Measurements from ENCODE around the gene TMEM45B. TPM values are rescaled to one million over a fixed set of nuclear protein-coding genes. Genes with fewer than 3 reads are reported as not detected.
"Not testable (repeated sequence)": the region's sequence is repeated elsewhere in the genome, so short reads cannot be mapped to it uniquely, and the experiment has no call there.

TMEM45B gene
- total RNA-seq, 1 donor from 2014 or later, result 0.37 TPM

GRCh38 chr11:129842138-129842537, 26.5 kb downstream of the TMEM45B start:
- H3K9me3 Mint-ChIP-seq (ENCODE audit: unreplicated experiment), result no peaks in the 10 kb centered on the region
- H3K4me1 Mint-ChIP-seq (ENCODE audit: low read depth, unreplicated experiment), result peaks cover 8% of the 10 kb centered on the region

GRCh38 chr11:129846508-129847335, 31.1 kb downstream of the TMEM45B start:
- H3K36me3 Mint-ChIP-seq (ENCODE audit: unreplicated experiment), result no peaks in the 10 kb centered on the region
- H3K4me1 Mint-ChIP-seq (ENCODE audit: low read depth, unreplicated experiment), result peaks cover 9% of the 10 kb centered on the region
- DNase-seq, result no peak
- peak overlapping the region; percentile 37 for H3K4me3 Mint-ChIP-seq (ENCODE audit: unreplicated experiment)
- TF ChIP-seq, protein P1, sequence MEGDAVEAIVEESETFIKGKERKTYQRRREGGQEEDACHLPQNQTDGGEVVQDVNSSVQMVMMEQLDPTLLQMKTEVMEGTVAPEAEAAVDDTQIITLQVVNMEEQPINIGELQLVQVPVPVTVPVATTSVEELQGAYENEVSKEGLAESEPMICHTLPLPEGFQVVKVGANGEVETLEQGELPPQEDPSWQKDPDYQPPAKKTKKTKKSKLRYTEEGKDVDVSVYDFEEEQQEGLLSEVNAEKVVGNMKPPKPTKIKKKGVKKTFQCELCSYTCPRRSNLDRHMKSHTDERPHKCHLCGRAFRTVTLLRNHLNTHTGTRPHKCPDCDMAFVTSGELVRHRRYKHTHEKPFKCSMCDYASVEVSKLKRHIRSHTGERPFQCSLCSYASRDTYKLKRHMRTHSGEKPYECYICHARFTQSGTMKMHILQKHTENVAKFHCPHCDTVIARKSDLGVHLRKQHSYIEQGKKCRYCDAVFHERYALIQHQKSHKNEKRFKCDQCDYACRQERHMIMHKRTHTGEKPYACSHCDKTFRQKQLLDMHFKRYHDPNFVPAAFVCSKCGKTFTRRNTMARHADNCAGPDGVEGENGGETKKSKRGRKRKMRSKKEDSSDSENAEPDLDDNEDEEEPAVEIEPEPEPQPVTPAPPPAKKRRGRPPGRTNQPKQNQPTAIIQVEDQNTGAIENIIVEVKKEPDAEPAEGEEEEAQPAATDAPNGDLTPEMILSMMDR (IDR thresholded peaks at IDR 0.05; ENCODE audit: partially characterized antibody, unreplicated experiment), result no peak
- H3K9me3 Mint-ChIP-seq (ENCODE audit: unreplicated experiment), result no peaks in the 10 kb centered on the region
- no peaks in the 10 kb centered on the region for H3K27me3 Mint-ChIP-seq (ENCODE audit: unreplicated experiment)
- H3K27ac Mint-ChIP-seq (ENCODE audit: unreplicated experiment), result peak overlapping the region; percentile 92

More at GRCh38 chr11:129842138-129842537, 26.5 kb downstream of the TMEM45B start:
- TF ChIP-seq, protein P1 (IDR thresholded peaks at IDR 0.05; ENCODE audit: partially characterized antibody, unreplicated experiment), result no peak
- no peak overlapping the region for H3K4me3 Mint-ChIP-seq (ENCODE audit: unreplicated experiment)
- peak overlapping the region; percentile 10 for H3K27ac Mint-ChIP-seq (ENCODE audit: unreplicated experiment)
- H3K27me3 Mint-ChIP-seq (ENCODE audit: unreplicated experiment), result peaks cover 2% of the 10 kb centered on the region
- DNase-seq, result no peak
- no peaks in the 10 kb centered on the region for H3K36me3 Mint-ChIP-seq (ENCODE audit: unreplicated experiment)

- not testable (repeated sequence) for DNase-seq; H3K4me1 Mint-ChIP-seq (ENCODE audit: low read depth, unreplicated experiment); H3K9me3 Mint-ChIP-seq (ENCODE audit: unreplicated experiment); H3K36me3 Mint-ChIP-seq (ENCODE audit: unreplicated experiment); H3K4me3 Mint-ChIP-seq (ENCODE audit: unreplicated experiment); H3K27me3 Mint-ChIP-seq (ENCODE audit: unreplicated experiment)
- H3K27ac Mint-ChIP-seq (ENCODE audit: unreplicated experiment), result peak overlapping the region; percentile 92
Measured at GRCh38 chr11:129847361-129847760, 31.7 kb downstream of the TMEM45B start.

- H3K9me3 Mint-ChIP-seq (ENCODE audit: unreplicated experiment), result no peaks in the 10 kb centered on the region
- no peak overlapping the region for H3K27ac Mint-ChIP-seq (ENCODE audit: unreplicated experiment)
- no peaks in the 10 kb centered on the region for H3K36me3 Mint-ChIP-seq (ENCODE audit: unreplicated experiment)
- TF ChIP-seq, protein P1 (IDR thresholded peaks at IDR 0.05; ENCODE audit: partially characterized antibody, unreplicated experiment), result no peak
- DNase-seq, result no peak
- H3K4me3 Mint-ChIP-seq (ENCODE audit: unreplicated experiment), result no peak overlapping the region
- peaks cover 9% of the 10 kb centered on the region for H3K4me1 Mint-ChIP-seq (ENCODE audit: low read depth, unreplicated experiment)
- H3K27me3 Mint-ChIP-seq (ENCODE audit: unreplicated experiment), result peaks cover 2% of the 10 kb centered on the region
Measured at GRCh38 chr11:129849447-129850130, 33.9 kb downstream of the TMEM45B start.

DNA sequence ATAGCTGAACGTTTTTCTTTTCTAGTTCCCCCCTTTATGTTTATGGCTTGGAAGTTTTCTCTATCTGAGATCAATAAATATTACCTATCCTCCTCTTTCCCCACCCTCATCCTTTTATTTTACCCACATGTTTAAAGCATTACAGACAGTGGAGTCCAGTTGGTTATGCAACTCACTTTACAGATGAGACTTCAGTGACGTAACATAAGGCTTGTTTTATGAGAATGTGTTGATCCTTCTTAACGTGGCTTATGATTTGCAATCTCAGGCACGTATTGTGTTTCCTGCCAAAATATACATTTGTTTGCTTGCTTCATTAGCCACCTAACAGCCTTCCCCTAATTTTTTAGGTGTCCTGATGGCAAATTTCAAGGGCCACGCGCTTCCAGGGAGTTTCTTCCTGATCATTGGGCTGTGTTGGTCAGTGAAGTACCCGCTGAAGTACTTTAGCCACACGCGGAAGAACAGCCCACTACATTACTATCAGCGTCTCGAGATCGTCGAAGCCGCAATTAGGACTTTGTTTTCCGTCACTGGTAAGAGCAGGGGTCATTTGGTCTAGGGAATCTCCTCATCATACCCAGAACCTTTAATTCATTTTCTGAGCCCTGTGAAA, 36.6 kb downstream of the TMEM45B start:
- TF ChIP-seq, protein P1 (IDR thresholded peaks at IDR 0.05; ENCODE audit: partially characterized antibody, unreplicated experiment), result no peak
- H3K4me3 Mint-ChIP-seq (ENCODE audit: unreplicated experiment), result no peak overlapping the region
- no peaks in the 10 kb centered on the region for H3K9me3 Mint-ChIP-seq (ENCODE audit: unreplicated experiment)
- H3K27me3 Mint-ChIP-seq (ENCODE audit: unreplicated experiment), result peaks cover 7% of the 10 kb centered on the region
- H3K36me3 Mint-ChIP-seq (ENCODE audit: unreplicated experiment), result no peaks in the 10 kb centered on the region
- no peak for DNase-seq
- no peaks in the 10 kb centered on the region for H3K4me1 Mint-ChIP-seq (ENCODE audit: low read depth, unreplicated experiment)
- H3K27ac Mint-ChIP-seq (ENCODE audit: unreplicated experiment), result no peak overlapping the region

All from glutamatergic neuron (in vitro differentiated cells).